Left renal pelvis (tissue), 4 donors: ENCODE results near the gene ABTB2. TPM values are rescaled to one million over a fixed set of nuclear protein-coding genes. Genes with fewer than 3 reads are reported as not detected.

ENCODE experiments used
- DNase-seq, 4 donors: peaks; one replicate each; pipeline ENCODE4 v3.0.0-alpha.2; 2013; ENCODE audit warnings: low read depth in 4 of 4, low spot score in 3 of 4
- polyA plus RNA-seq, 4 donors: library from polyadenylated mRNA; unstranded; fragments of 120-200 nt; gene quantifications; one replicate each; pipeline ENCODE4 v1.2.1, GENCODE V29; 2013; ENCODE audit not compliant: insufficient read length in 4 of 4

Gene ABTB2
- polyA plus RNA-seq, 4 donors, result 4.4 to 13.9 (median 7.6) TPM

GRCh38 chr11:34344410-34344767, 13.4 kb downstream of the ABTB2 start:
- no peak for DNase-seq

- no peak for DNase-seq
Measured at GRCh38 chr11:34343686-34344085, 14.1 kb downstream of the ABTB2 start.

GRCh38 chr11:34343153-34343552, 14.7 kb downstream of the ABTB2 start:
- no peak for DNase-seq

GRCh38 chr11:34341931-34342533, 15.8 kb downstream of the ABTB2 start:
- no peak for DNase-seq

GRCh38 chr11:34341096-34341495, 16.7 kb downstream of the ABTB2 start:
- DNase-seq, result no peak

- DNase-seq, result no peak
Measured at GRCh38 chr11:34340653-34341052, 17.2 kb downstream of the ABTB2 start.

GRCh38 chr11:34339149-34340064, 18.4 kb downstream of the ABTB2 start:
- DNase-seq, result no peak

GRCh38 chr11:34337016-34337415, 20.8 kb downstream of the ABTB2 start:
- no peak for DNase-seq

- DNase-seq, result no peak
Measured at GRCh38 chr11:34335801-34336200, 22.0 kb downstream of the ABTB2 start.

- DNase-seq, result no peak
Measured at GRCh38 chr11:34335331-34335730, 22.5 kb downstream of the ABTB2 start.

GRCh38 chr11:34333787-34334186, 24.0 kb downstream of the ABTB2 start:
- DNase-seq, result no peak

GRCh38 chr11:34332524-34332923, 25.3 kb downstream of the ABTB2 start:
- DNase-seq, result no peak

- DNase-seq, result no peak
Measured at GRCh38 chr11:34331736-34332135, 26.1 kb downstream of the ABTB2 start.

GRCh38 chr11:34331329-34331728, 26.5 kb downstream of the ABTB2 start:
- DNase-seq, result no peak

- DNase-seq, result no peak
Measured at GRCh38 chr11:34330653-34331052, 27.2 kb downstream of the ABTB2 start.

GRCh38 chr11:34329876-34330275, 27.9 kb downstream of the ABTB2 start:
- DNase-seq, result no peak

- no peak for DNase-seq
Measured at GRCh38 chr11:34328632-34328910, 29.2 kb downstream of the ABTB2 start.

GRCh38 chr11:34327804-34328631, 29.8 kb downstream of the ABTB2 start:
- DNase-seq, result no peak

GRCh38 chr11:34324466-34324865, 33.3 kb downstream of the ABTB2 start:
- DNase-seq, result no peak

GRCh38 chr11:34323601-34324000, 34.2 kb downstream of the ABTB2 start:
- no peak for DNase-seq
